SK-N-SH (cell line): Measurements from ENCODE around the gene EFEMP2. TPM values are rescaled to one million over a fixed set of nuclear protein-coding genes. Genes with fewer than 3 reads are reported as not detected.

Experiments
- CTCF ChIA-PET: fragments of 300-600, 350-600 bp; formaldehyde crosslinking; extraction: SDS; loops from one replicate; lab custom pipeline; 2021; lab: Yijun Ruan, JAX
- POLR2A ChIA-PET: fragments of 350-600 bp; sonication (Branson Sonifier 250); formaldehyde crosslinking; extraction: SDS; loops from one replicate; lab custom pipeline; 2020; ENCODE audit warnings: antibody characterized with exemption, inconsistent platforms; lab: Yijun Ruan, JAX
- DNase-seq: peaks from one replicate; pipeline ENCODE4 v3.0.0; 2012
- H2AFZ ChIP-seq: fragments of 200-600 bp; sonication (generic); 2 replicates; pipeline ENCODE4 v1.8.1; 2016; ENCODE audit warnings: antibody characterized with exemption, mild to moderate bottlenecking, low read depth
- H3F3A ChIP-seq: fragments of 200-600 bp; sonication (generic); replicated peaks from 2 replicates; pipeline ENCODE3; 2016; ENCODE audit warnings: antibody characterized with exemption, mild to moderate bottlenecking; ENCODE audit not compliant: insufficient read depth
- H3K27ac ChIP-seq, 2 experiments: fragments of 200-500 bp in 1 of 2; fragments of 200-600 bp in 1 of 2; sonication (Bioruptor generic) in 1 of 2; sonication (generic), shearing (Covaris generic) in 1 of 2; 2 replicates each; pipeline versions ENCODE4 v1.5.1 to v1.6.1; 2014 to 2016; ENCODE audit warnings: low read depth in 2 of 2, inconsistent platforms in 1 of 2, low read length in 1 of 2, mild to moderate bottlenecking in 1 of 2, mixed read lengths in 1 of 2
- H3K27me3 ChIP-seq: fragments of 200-600 bp; sonication (generic), shearing (Covaris generic); 2 replicates; pipeline ENCODE4 v1.6.1; 2016; ENCODE audit warnings: mixed run types; ENCODE audit not compliant: insufficient read depth
- H3K36me3 ChIP-seq, 2 experiments: fragments of 200-500 bp in 1 of 2; fragments of 200-600 bp in 1 of 2; sonication (Bioruptor generic) in 1 of 2; sonication (generic) in 1 of 2; replicated peaks in 1 of 2; 2 replicates each; pipeline versions ENCODE3 to v1.5.1; 2014 to 2016; ENCODE audit warnings: low read length in 1 of 2, mild to moderate bottlenecking in 1 of 2; ENCODE audit not compliant: insufficient read depth in 2 of 2, control insufficient read depth in 1 of 2
- H3K4me1 ChIP-seq, 2 experiments: fragments of 200-500 bp in 1 of 2; fragments of 200-600 bp in 1 of 2; sonication (Bioruptor generic) in 1 of 2; sonication (generic), shearing (Covaris generic) in 1 of 2; 2 replicates each; pipeline versions ENCODE4 v1.5.1 to v1.6.1; 2014 to 2016; ENCODE audit warnings: low read depth in 1 of 2, low read length in 1 of 2, mixed run types in 1 of 2; ENCODE audit not compliant: insufficient read depth in 2 of 2, control insufficient read depth in 1 of 2
- H3K4me2 ChIP-seq: fragments of 200-600 bp; sonication (generic), shearing (Covaris generic); 2 replicates; pipeline ENCODE4 v1.6.1; 2017; ENCODE audit warnings: mixed run types
- H3K4me3 ChIP-seq, 2 experiments: fragments of 200-500 bp in 1 of 2; fragments of 200-600 bp in 1 of 2; sonication (Bioruptor generic) in 1 of 2; sonication (generic), shearing (Covaris generic) in 1 of 2; 2 replicates each; pipeline versions ENCODE4 v1.5.1 to v1.8.1; 2014 to 2016; ENCODE audit warnings: low read depth in 2 of 2, inconsistent platforms in 1 of 2, low read length in 1 of 2, mild to moderate bottlenecking in 1 of 2, mixed read lengths in 1 of 2, moderate library complexity in 1 of 2
- H3K79me2 ChIP-seq: fragments of 200-600 bp; sonication (generic); 2 replicates; pipeline ENCODE4 v1.8.1; 2017; ENCODE audit warnings: mild to moderate bottlenecking; ENCODE audit not compliant: insufficient read depth
- H3K9ac ChIP-seq: fragments of 200-600 bp; sonication (generic); 2 replicates; pipeline ENCODE4 v1.6.1; 2017; ENCODE audit warnings: mixed run types
- H3K9me2 ChIP-seq: fragments of 200-600 bp; sonication (generic); 2 replicates; pipeline ENCODE4 v1.6.1; 2017; ENCODE audit warnings: mixed run types
- H3K9me3 ChIP-seq: fragments of 200-600 bp; sonication (generic); 2 replicates; pipeline ENCODE4 v1.6.1; 2017; ENCODE audit warnings: mixed run types, mild to moderate bottlenecking, moderate library complexity
- H4K20me1 ChIP-seq: fragments of 200-600 bp; sonication (generic); 2 replicates; pipeline ENCODE4 v1.6.1; 2017; ENCODE audit warnings: mild to moderate bottlenecking, mixed run types; ENCODE audit not compliant: insufficient read depth
- EZH2phosphoT487 ChIP-seq: fragments of 200-600 bp; sonication (generic); IDR thresholded peaks from 2 replicates; pipeline ENCODE4 v1.6.1; 2017; ENCODE audit warnings: low read depth, mixed run types, mild to moderate bottlenecking, antibody characterized with exemption, moderate library complexity, borderline replicate concordance
- FOSL2 ChIP-seq: IDR thresholded peaks from 2 replicates; pipeline ENCODE4 v1.4.0; 2012; ENCODE audit warnings: low read depth, mild to moderate bottlenecking, moderate library complexity, borderline replicate concordance
- FOXJ3 ChIP-seq: sonication (generic); formaldehyde crosslinking; IDR thresholded peaks from 2 replicates; pipeline ENCODE4 v1.5.1; 2020; ENCODE audit warnings: mild to moderate bottlenecking, missing genetic modification reagents
- FOXM1 ChIP-seq: IDR thresholded peaks from 2 replicates; pipeline ENCODE4 v1.4.0; 2012; ENCODE audit warnings: low read depth, mild to moderate bottlenecking
- GABPA ChIP-seq: IDR thresholded peaks from 2 replicates; pipeline ENCODE4 v1.4.0; 2012; ENCODE audit warnings: low read depth, mild to moderate bottlenecking
- GATA2 ChIP-seq: sonication (generic); formaldehyde crosslinking; IDR thresholded peaks from 2 replicates; pipeline ENCODE4 v1.5.0; 2020; ENCODE audit warnings: mild to moderate bottlenecking, missing genetic modification reagents
- JUND ChIP-seq: IDR thresholded peaks from 2 replicates; pipeline ENCODE4 v1.4.0; 2012
- MXI1 ChIP-seq: IDR thresholded peaks from 2 replicates; pipeline ENCODE4 v1.6.1; 2012; ENCODE audit warnings: mild to moderate bottlenecking, low read depth, low read length, improper control_type of control experiment
- NFIC ChIP-seq: IDR thresholded peaks from 2 replicates; pipeline ENCODE4 v1.4.0; 2012; ENCODE audit warnings: borderline replicate concordance
- NRF1 ChIP-seq: IDR thresholded peaks from 2 replicates; pipeline ENCODE4 v1.6.1; 2012; ENCODE audit warnings: low read depth, mild to moderate bottlenecking, low read length
- PBX3 ChIP-seq: IDR thresholded peaks from 2 replicates; pipeline ENCODE4; 2012
- POLR2AphosphoS5 ChIP-seq: IDR thresholded peaks from 2 replicates; pipeline ENCODE4 v1.6.1; 2012; ENCODE audit warnings: low read depth, low read length
- RAD21 ChIP-seq: IDR thresholded peaks from 2 replicates; pipeline ENCODE4 v1.6.1; 2012; ENCODE audit warnings: mild to moderate bottlenecking, low read length
- RCOR1 ChIP-seq: fragments of 150-350 bp; IDR thresholded peaks from 2 replicates; pipeline ENCODE4 v1.6.1; 2017; ENCODE audit warnings: antibody characterized with exemption, low read length
- RXRA ChIP-seq: IDR thresholded peaks from 2 replicates; pipeline ENCODE4 v1.4.0; 2012; ENCODE audit warnings: low read depth, mild to moderate bottlenecking, borderline replicate concordance
- SIN3A ChIP-seq: IDR thresholded peaks from 2 replicates; pipeline ENCODE4 v1.6.1; 2012; ENCODE audit warnings: low read depth, mild to moderate bottlenecking, low read length, moderate library complexity, borderline replicate concordance
- TAF1 ChIP-seq: IDR thresholded peaks from 2 replicates; pipeline ENCODE4 v1.6.1; 2012; ENCODE audit warnings: low read depth, mild to moderate bottlenecking, low read length, moderate library complexity, borderline replicate concordance
- TCF12 ChIP-seq: IDR thresholded peaks from 2 replicates; pipeline ENCODE4 v1.4.0; 2012
- TEAD4 ChIP-seq: IDR thresholded peaks from 2 replicates; pipeline ENCODE4 v1.4.0; 2012; ENCODE audit warnings: mild to moderate bottlenecking, borderline replicate concordance; ENCODE audit not compliant: insufficient read depth
- WGBS: methylation state at CpG from one replicate; pipeline ENCODE4 v1.1.6; 2017; ENCODE audit warnings: low lambda C conversion rate; 5-methylcytosine and 5-hydroxymethylcytosine counted together
- polyA plus RNA-seq, 3 experiments: library from polyadenylated mRNA; depleted of rRNA; stranded (reverse); fragments of >200 nt; gene quantifications; 2 replicates each; pipeline ENCODE4 v1.2.3, GENCODE V29; 2012
- TF ChIP-seq, protein P1 (sequence below): IDR thresholded peaks from 2 replicates; pipeline ENCODE4 v1.6.1; 2012; ENCODE audit warnings: mild to moderate bottlenecking, low read depth, low read length, moderate library complexity
- TF ChIP-seq, protein P2 (sequence below): fragments of 150-350 bp; IDR thresholded peaks from 2 replicates; pipeline ENCODE4 v1.6.1; 2016; ENCODE audit warnings: mild to moderate bottlenecking, low read depth, low read length
- TF ChIP-seq, protein P3 (sequence below): IDR thresholded peaks from 2 replicates; pipeline ENCODE4 v1.4.0; 2012; ENCODE audit warnings: low read depth
- TF ChIP-seq, protein P4 (sequence below): fragments of 150-350 bp; IDR thresholded peaks from 2 replicates; pipeline ENCODE4 v1.6.1; 2017; ENCODE audit warnings: antibody characterized with exemption, low read length, low read depth, borderline replicate concordance
- TF ChIP-seq, protein P5 (sequence below): fragments of 200-600 bp; sonication (generic); IDR thresholded peaks from 2 replicates; pipeline ENCODE4 v1.6.1; 2017; ENCODE audit warnings: antibody characterized with exemption, mild to moderate bottlenecking, moderate library complexity

EFEMP2 gene
- polyA plus RNA-seq, 1 of the 3 experiments (the other 2 are of a cell fraction) = 203 TPM

DNA sequence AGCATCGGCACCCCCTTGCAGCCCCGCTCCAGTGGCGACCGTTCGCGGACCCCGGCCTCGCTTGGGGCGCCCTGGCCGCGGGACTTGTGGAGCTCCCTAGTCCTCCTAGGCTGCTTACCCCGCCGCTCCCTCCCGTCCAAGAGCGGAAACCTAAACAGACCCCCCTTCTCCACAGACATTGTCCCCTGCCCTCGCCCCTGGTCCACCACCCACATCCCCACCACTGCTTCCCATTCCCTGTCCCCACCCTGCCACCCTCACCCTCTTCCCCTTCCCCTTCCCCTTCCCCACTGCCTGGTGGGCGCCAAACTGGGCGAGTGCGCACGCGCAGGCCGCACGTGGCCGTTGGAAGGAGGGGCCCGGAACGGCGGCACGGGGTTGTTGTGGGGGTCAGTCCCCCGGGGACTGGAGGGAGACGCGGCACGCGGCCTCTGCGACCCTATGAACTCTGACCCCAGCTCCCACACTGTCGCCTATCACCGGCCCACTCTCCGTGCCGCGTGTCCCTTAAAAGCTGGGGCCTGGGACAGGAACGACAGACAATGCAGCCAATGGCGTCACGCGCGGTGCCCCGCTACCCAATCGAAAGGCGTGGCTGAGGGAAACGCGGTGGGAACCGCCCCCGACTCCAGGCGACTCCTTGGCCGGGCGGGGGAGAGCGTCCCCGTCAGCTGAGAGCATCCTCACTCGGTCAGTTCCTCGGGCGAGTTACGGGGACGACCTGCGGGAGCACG is 39.1 kb downstream of the EFEMP2 start, which contains the start of gene SNX32:
TSS of gene SNX32 (plus strand) at position 667 of the 734 bp plus-strand sequence. CDS start 103 bp downstream, outside the sequence.
- Histone ChIP-seq H3K36me3 (no peaks in the 10 kb centered on the region), H4K20me1 (no peaks in the 10 kb centered on the region), H3K79me2 (no peaks in the 10 kb centered on the region), H3K27me3 (no peaks in the 10 kb centered on the region), H3K4me1 (peaks cover 0 to 13% of the 10 kb centered on the region in 2 experiments; a peak in 1 of 4 replicates), H3K4me3 (peak within 1 kb of the TSS; percentile 28 to 73), H3K27ac (peak within 1 kb of the TSS in 1 of 2 experiments; percentile 64; a peak in 1 of 4 replicates), H3K9ac (peak within 1 kb of the TSS; percentile 55), H3F3A (peaks cover 18% of the 10 kb centered on the region), H3K9me2 (no peaks in the 10 kb centered on the region), H3K4me2 (peak within 1 kb of the TSS; percentile 89), H2AFZ (peak within 1 kb of the TSS; percentile 97), H3K9me3 (no peaks in the 10 kb centered on the region)
- POLR2A ChIA-PET = interaction anchor here (0.6 to 2.3 kb wide), 7 partner anchors 10 to 367 kb away, joined by 3 to 14 read pairs (median 6); partner anchors contain the start of genes KAT5 and MUS81
- WGBS = 21% methylated on average over 34 of the region's 63 CpGs
- DNase-seq = peak; percentile 99
- CTCF ChIA-PET = interaction anchor here (0.6 to 3.4 kb wide), 13 partner anchors 10 to 156 kb away, joined by 3 to 33 read pairs (median 6); partner anchors contain the start of genes FIBP, KAT5 and MUS81
- no peak for TF ChIP-seq FOXJ3 (CRISPR knock-in tag)
- no peak for TF ChIP-seq NFIC
- TF ChIP-seq NRF1 = peak; percentile 77
- TF ChIP-seq SIN3A = no peak
- TF ChIP-seq JUND = no peak
- TF ChIP-seq, protein P1, sequence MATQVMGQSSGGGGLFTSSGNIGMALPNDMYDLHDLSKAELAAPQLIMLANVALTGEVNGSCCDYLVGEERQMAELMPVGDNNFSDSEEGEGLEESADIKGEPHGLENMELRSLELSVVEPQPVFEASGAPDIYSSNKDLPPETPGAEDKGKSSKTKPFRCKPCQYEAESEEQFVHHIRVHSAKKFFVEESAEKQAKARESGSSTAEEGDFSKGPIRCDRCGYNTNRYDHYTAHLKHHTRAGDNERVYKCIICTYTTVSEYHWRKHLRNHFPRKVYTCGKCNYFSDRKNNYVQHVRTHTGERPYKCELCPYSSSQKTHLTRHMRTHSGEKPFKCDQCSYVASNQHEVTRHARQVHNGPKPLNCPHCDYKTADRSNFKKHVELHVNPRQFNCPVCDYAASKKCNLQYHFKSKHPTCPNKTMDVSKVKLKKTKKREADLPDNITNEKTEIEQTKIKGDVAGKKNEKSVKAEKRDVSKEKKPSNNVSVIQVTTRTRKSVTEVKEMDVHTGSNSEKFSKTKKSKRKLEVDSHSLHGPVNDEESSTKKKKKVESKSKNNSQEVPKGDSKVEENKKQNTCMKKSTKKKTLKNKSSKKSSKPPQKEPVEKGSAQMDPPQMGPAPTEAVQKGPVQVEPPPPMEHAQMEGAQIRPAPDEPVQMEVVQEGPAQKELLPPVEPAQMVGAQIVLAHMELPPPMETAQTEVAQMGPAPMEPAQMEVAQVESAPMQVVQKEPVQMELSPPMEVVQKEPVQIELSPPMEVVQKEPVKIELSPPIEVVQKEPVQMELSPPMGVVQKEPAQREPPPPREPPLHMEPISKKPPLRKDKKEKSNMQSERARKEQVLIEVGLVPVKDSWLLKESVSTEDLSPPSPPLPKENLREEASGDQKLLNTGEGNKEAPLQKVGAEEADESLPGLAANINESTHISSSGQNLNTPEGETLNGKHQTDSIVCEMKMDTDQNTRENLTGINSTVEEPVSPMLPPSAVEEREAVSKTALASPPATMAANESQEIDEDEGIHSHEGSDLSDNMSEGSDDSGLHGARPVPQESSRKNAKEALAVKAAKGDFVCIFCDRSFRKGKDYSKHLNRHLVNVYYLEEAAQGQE = no peak
- peak; percentile 94 for TF ChIP-seq MXI1
- peak; percentile 100 for TF ChIP-seq PBX3
- no peak for TF ChIP-seq FOSL2
- no peak for TF ChIP-seq GABPA
- TF ChIP-seq RXRA = no peak
- TF ChIP-seq, protein P2, sequence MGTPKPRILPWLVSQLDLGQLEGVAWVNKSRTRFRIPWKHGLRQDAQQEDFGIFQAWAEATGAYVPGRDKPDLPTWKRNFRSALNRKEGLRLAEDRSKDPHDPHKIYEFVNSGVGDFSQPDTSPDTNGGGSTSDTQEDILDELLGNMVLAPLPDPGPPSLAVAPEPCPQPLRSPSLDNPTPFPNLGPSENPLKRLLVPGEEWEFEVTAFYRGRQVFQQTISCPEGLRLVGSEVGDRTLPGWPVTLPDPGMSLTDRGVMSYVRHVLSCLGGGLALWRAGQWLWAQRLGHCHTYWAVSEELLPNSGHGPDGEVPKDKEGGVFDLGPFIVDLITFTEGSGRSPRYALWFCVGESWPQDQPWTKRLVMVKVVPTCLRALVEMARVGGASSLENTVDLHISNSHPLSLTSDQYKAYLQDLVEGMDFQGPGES = no peak
- TF ChIP-seq TEAD4 = no peak
- no peak for TF ChIP-seq RCOR1
- no peak for TF ChIP-seq FOXM1
- TF ChIP-seq, protein P3, sequence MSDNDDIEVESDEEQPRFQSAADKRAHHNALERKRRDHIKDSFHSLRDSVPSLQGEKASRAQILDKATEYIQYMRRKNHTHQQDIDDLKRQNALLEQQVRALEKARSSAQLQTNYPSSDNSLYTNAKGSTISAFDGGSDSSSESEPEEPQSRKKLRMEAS = peak; percentile 93
- no peak; the same call in 1 of the 2 replicates for TF ChIP-seq POLR2AphosphoS5
- no peak for TF ChIP-seq EZH2phosphoT487
- no peak for TF ChIP-seq RAD21
- TF ChIP-seq, protein P4, sequence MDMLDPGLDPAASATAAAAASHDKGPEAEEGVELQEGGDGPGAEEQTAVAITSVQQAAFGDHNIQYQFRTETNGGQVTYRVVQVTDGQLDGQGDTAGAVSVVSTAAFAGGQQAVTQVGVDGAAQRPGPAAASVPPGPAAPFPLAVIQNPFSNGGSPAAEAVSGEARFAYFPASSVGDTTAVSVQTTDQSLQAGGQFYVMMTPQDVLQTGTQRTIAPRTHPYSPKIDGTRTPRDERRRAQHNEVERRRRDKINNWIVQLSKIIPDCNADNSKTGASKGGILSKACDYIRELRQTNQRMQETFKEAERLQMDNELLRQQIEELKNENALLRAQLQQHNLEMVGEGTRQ = no peak; the same call in 1 of the 2 replicates
- TF ChIP-seq TCF12 = no peak
- TF ChIP-seq GATA2 (CRISPR knock-in tag) = no peak
- TF ChIP-seq TAF1 = peak; percentile 23; the same call in 1 of the 2 replicates
- TF ChIP-seq, protein P5, sequence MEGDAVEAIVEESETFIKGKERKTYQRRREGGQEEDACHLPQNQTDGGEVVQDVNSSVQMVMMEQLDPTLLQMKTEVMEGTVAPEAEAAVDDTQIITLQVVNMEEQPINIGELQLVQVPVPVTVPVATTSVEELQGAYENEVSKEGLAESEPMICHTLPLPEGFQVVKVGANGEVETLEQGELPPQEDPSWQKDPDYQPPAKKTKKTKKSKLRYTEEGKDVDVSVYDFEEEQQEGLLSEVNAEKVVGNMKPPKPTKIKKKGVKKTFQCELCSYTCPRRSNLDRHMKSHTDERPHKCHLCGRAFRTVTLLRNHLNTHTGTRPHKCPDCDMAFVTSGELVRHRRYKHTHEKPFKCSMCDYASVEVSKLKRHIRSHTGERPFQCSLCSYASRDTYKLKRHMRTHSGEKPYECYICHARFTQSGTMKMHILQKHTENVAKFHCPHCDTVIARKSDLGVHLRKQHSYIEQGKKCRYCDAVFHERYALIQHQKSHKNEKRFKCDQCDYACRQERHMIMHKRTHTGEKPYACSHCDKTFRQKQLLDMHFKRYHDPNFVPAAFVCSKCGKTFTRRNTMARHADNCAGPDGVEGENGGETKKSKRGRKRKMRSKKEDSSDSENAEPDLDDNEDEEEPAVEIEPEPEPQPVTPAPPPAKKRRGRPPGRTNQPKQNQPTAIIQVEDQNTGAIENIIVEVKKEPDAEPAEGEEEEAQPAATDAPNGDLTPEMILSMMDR = no peak
